ENCODE measurements around the gene VAT1L.

VAT1L gene

GRCh38 chr16:77807021-77807420, 18.7 kb downstream of the VAT1L start:
- Histone ChIP-seq H3K4me3 (ENCODE audit: low read length) (no peak overlapping the region), H3K4me1 (ENCODE audit: control insufficient read depth, low read depth, low read length) (no peaks in the 10 kb centered on the region), H3K27ac (ENCODE audit: low read length) (no peak overlapping the region), H3K36me3 (ENCODE audit: control insufficient read depth, low read depth, low read length) (no peaks in the 10 kb centered on the region), H3K9ac (ENCODE audit: low read length) (no peak overlapping the region), H3K27me3 (ENCODE audit: control insufficient read depth, insufficient read depth, low read length) (no peaks in the 10 kb centered on the region), H3K9me3 (ENCODE audit: control insufficient read depth, low read depth, low read length) (peaks cover 7% of the 10 kb centered on the region)

DNA sequence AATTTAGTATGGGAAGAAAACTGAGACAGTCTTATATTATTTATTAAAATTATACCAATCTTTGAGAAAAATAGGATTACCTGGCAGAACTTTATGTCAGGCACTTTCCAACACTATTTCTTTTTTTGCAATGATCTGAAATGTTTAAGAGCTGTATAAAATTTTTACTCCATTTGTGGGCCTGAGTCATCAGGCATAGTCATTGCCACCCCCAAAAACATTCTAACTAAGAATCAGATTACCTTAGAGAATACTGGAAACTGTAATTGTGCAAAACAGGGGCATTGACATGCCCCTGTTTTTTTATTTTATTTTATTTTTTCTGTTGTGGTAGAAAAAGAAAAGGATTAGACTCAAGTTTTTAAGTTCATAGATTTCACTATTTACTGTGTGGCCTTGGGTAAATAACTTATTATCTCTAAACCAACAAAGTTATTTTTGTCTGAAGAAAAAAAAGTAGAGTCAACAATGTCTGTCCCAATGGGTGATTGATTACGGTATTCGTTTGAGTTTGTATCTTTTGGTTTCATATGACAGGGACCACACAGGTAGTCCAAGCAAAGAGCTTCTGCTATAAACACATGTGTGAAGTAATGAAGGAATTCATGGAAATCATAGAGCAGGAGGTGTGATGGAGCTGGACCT, 24.6 kb downstream of the VAT1L start:
- H3K9me3 ChIP-seq (ENCODE audit: control insufficient read depth, low read depth, low read length) = peaks cover 1% of the 10 kb centered on the region
- no peak overlapping the region for H3K27ac ChIP-seq (ENCODE audit: low read length)
- H3K4me1 ChIP-seq (ENCODE audit: control insufficient read depth, low read depth, low read length) = no peaks in the 10 kb centered on the region
- H3K27me3 ChIP-seq (ENCODE audit: control insufficient read depth, insufficient read depth, low read length) = no peaks in the 10 kb centered on the region
- H3K4me3 ChIP-seq (ENCODE audit: low read length) = no peak overlapping the region
- no peak overlapping the region for H3K9ac ChIP-seq (ENCODE audit: low read length)
- H3K36me3 ChIP-seq (ENCODE audit: control insufficient read depth, low read depth, low read length) = peaks cover 14% of the 10 kb centered on the region

- Histone ChIP-seq H3K27me3 (ENCODE audit: control insufficient read depth, insufficient read depth, low read length) (no peaks in the 10 kb centered on the region), H3K36me3 (ENCODE audit: control insufficient read depth, low read depth, low read length) (peaks cover 44% of the 10 kb centered on the region), H3K9ac (ENCODE audit: low read length) (no peak overlapping the region), H3K4me1 (ENCODE audit: control insufficient read depth, low read depth, low read length) (no peaks in the 10 kb centered on the region), H3K27ac (ENCODE audit: low read length) (no peak overlapping the region), H3K4me3 (ENCODE audit: low read length) (no peak overlapping the region), H3K9me3 (ENCODE audit: control insufficient read depth, low read depth, low read length) (no peaks in the 10 kb centered on the region)
Observed at GRCh38 chr16:77816293-77816692, 27.9 kb downstream of the VAT1L start.

DNA sequence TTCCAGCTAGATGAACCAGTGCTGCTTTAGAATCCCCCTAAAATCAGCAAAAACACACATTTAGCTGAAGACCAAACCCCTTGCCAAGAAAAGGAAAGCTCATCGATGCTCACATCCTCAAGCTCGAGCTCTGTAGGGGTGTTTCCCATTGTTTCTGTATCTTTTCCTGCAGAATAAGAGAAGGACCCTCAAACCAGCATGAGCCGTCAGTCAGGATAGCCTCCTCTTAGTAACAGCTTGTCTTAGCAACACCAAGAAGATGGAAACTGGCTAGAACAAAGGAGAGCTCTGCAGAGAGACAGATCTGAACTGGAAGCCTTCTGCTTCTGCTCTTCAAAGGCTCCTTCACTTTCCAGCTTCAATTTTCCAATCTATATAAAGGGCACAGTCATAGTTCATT, 32.0 kb downstream of the VAT1L start:
- Histone ChIP-seq H3K9ac (ENCODE audit: low read length) (no peak overlapping the region), H3K36me3 (ENCODE audit: control insufficient read depth, low read depth, low read length) (peaks cover 74% of the 10 kb centered on the region), H3K4me3 (ENCODE audit: low read length) (no peak overlapping the region), H3K27me3 (ENCODE audit: control insufficient read depth, insufficient read depth, low read length) (no peaks in the 10 kb centered on the region), H3K4me1 (ENCODE audit: control insufficient read depth, low read depth, low read length) (no peaks in the 10 kb centered on the region), H3K9me3 (ENCODE audit: control insufficient read depth, low read depth, low read length) (no peaks in the 10 kb centered on the region), H3K27ac (ENCODE audit: low read length) (no peak overlapping the region)

DNA sequence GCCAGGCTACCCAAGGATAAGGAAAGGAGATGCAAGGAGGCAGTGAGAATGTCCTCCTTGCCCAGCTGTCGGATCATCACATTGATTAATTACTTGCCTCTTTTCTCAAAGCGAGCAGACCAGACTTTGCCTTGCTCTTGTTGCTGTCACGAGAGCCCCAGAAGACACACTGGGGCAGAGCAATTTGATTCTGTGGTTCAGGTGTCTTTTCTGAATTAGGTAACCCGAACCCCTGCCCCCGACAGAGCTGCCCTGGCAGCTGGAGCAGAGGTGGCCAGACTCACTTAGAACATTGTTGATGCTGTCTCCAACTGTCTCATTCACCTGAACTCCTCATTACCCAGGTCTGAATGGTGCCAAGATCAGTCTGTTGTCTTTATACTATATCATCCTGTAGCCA, 34.3 kb downstream of the VAT1L start:
- H3K9ac ChIP-seq (ENCODE audit: low read length) = no peak overlapping the region
- no peak overlapping the region for H3K27ac ChIP-seq (ENCODE audit: low read length)
- no peaks in the 10 kb centered on the region for H3K9me3 ChIP-seq (ENCODE audit: control insufficient read depth, low read depth, low read length)
- H3K4me1 ChIP-seq (ENCODE audit: control insufficient read depth, low read depth, low read length) = no peaks in the 10 kb centered on the region
- no peak overlapping the region for H3K4me3 ChIP-seq (ENCODE audit: low read length)
- peaks cover 81% of the 10 kb centered on the region for H3K36me3 ChIP-seq (ENCODE audit: control insufficient read depth, low read depth, low read length)
- no peaks in the 10 kb centered on the region for H3K27me3 ChIP-seq (ENCODE audit: control insufficient read depth, insufficient read depth, low read length)

DNA sequence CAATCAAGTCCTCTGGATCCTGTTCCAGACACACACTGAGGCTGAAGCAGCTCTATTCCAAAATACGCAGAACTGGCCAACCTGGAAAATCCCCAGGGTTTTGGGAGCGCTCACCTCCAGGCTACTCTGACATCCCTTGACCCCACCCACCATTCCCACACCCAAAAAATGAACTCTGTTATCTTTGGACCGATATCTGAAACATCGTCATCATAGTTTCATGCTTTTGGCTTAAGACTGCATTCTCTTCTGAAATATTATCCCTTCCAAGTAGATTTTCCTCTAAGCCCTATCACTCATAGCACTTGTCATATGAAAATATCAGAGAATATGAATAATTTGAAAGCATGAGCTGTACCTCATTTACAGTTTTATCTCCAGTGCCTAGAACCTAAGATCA, 34.7 kb downstream of the VAT1L start:
- Histone ChIP-seq H3K27me3 (ENCODE audit: control insufficient read depth, insufficient read depth, low read length) (no peaks in the 10 kb centered on the region), H3K9ac (ENCODE audit: low read length) (no peak overlapping the region), H3K4me1 (ENCODE audit: control insufficient read depth, low read depth, low read length) (no peaks in the 10 kb centered on the region), H3K27ac (ENCODE audit: low read length) (no peak overlapping the region), H3K36me3 (ENCODE audit: control insufficient read depth, low read depth, low read length) (peaks cover 81% of the 10 kb centered on the region), H3K9me3 (ENCODE audit: control insufficient read depth, low read depth, low read length) (no peaks in the 10 kb centered on the region), H3K4me3 (ENCODE audit: low read length) (no peak overlapping the region)

DNA sequence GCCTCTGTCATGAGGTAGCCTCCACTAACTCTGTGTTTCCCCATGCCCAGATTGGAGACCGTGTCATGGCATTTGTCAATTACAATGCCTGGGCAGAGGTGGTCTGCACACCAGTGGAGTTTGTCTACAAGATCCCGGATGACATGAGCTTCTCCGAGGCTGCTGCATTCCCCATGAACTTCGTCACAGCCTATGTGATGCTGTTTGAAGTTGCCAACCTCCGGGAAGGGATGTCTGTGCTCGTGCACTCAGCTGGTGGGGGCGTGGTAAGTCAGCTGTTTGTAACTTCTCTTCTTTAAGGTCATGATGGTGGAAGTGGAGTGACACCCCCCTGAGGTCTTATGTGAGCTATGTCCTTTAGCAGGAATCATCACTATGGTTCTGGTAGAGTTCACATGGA, 36.8 kb downstream of the VAT1L start:
- Histone ChIP-seq H3K4me1 (ENCODE audit: control insufficient read depth, low read depth, low read length) (no peaks in the 10 kb centered on the region), H3K27ac (ENCODE audit: low read length) (no peak overlapping the region), H3K36me3 (ENCODE audit: control insufficient read depth, low read depth, low read length) (peaks cover 75% of the 10 kb centered on the region), H3K9me3 (ENCODE audit: control insufficient read depth, low read depth, low read length) (no peaks in the 10 kb centered on the region), H3K4me3 (ENCODE audit: low read length) (no peak overlapping the region), H3K9ac (ENCODE audit: low read length) (no peak overlapping the region), H3K27me3 (ENCODE audit: control insufficient read depth, insufficient read depth, low read length) (no peaks in the 10 kb centered on the region)

- Histone ChIP-seq H3K36me3 (ENCODE audit: control insufficient read depth, low read depth, low read length) (peaks cover 62% of the 10 kb centered on the region), H3K9ac (ENCODE audit: low read length) (no peak overlapping the region), H3K4me3 (ENCODE audit: low read length) (no peak overlapping the region), H3K9me3 (ENCODE audit: control insufficient read depth, low read depth, low read length) (no peaks in the 10 kb centered on the region), H3K27ac (ENCODE audit: low read length) (no peak overlapping the region), H3K27me3 (ENCODE audit: control insufficient read depth, insufficient read depth, low read length) (no peaks in the 10 kb centered on the region), H3K4me1 (ENCODE audit: control insufficient read depth, low read depth, low read length) (no peaks in the 10 kb centered on the region)
Observed at GRCh38 chr16:77827032-77827431, 38.7 kb downstream of the VAT1L start.

- no peaks in the 10 kb centered on the region for H3K27me3 ChIP-seq (ENCODE audit: control insufficient read depth, insufficient read depth, low read length)
- H3K4me3 ChIP-seq (ENCODE audit: low read length) = no peak overlapping the region
- peaks cover 18% of the 10 kb centered on the region for H3K36me3 ChIP-seq (ENCODE audit: control insufficient read depth, low read depth, low read length)
- no peaks in the 10 kb centered on the region for H3K9me3 ChIP-seq (ENCODE audit: control insufficient read depth, low read depth, low read length)
- peaks cover 9% of the 10 kb centered on the region for H3K4me1 ChIP-seq (ENCODE audit: control insufficient read depth, low read depth, low read length)
- peak overlapping the region; percentile 22 for H3K27ac ChIP-seq (ENCODE audit: low read length)
- H3K9ac ChIP-seq (ENCODE audit: low read length) = no peak overlapping the region
Observed at GRCh38 chr16:77833921-77834634, 45.7 kb downstream of the VAT1L start.

DNA sequence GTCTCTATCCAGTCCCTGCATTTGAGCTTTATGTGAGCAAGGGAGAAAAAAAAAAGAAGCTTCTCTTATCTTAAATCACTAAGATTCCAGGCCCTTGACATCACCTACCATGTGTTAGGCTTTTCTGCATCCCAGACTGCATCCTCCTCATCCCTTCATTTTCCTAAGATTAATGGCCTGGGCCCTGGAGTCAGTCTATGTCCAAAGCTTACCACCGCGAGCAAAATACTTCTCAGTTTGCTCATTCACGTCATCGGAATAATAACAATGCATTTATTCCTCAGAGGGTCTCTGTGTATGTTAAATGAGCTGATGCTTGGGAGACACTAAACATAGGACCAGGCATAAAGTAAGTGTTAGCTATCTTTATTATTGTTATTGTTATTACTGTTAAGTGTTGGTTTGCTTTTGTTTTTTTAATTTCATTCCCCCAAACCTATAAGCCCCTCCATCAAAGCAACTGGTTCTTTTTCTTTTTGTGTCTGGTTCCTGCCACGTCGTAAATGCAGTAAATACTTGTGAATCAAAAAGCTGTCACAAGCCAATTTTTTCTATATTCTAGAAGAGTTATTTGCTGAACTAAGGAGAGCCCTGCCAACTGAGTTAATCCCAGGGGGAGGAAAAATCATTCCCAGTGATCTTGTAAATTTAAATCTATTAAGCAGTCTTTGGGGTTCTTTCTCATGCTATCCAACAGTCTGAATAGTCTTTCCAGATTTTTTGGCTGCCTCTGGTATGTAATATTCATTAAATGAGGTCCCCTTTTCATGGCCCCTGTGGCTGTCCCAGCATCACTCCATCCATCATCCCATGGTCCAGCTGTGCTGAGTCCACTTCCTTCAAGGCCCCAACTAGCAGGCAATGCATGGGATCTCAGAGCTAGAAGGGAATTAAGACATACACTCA, 46.5 kb downstream of the VAT1L start:
- Histone ChIP-seq H3K4me3 (ENCODE audit: low read length) (no peak overlapping the region), H3K9ac (ENCODE audit: low read length) (no peak overlapping the region), H3K27ac (ENCODE audit: low read length) (no peak overlapping the region), H3K36me3 (ENCODE audit: control insufficient read depth, low read depth, low read length) (peaks cover 14% of the 10 kb centered on the region), H3K27me3 (ENCODE audit: control insufficient read depth, insufficient read depth, low read length) (no peaks in the 10 kb centered on the region), H3K4me1 (ENCODE audit: control insufficient read depth, low read depth, low read length) (peaks cover 9% of the 10 kb centered on the region), H3K9me3 (ENCODE audit: control insufficient read depth, low read depth, low read length) (no peaks in the 10 kb centered on the region)

- Histone ChIP-seq H3K27me3 (ENCODE audit: control insufficient read depth, insufficient read depth, low read length) (no peaks in the 10 kb centered on the region), H3K4me1 (ENCODE audit: control insufficient read depth, low read depth, low read length) (peaks cover 9% of the 10 kb centered on the region), H3K9ac (ENCODE audit: low read length) (no peak overlapping the region)
Observed at GRCh38 chr16:77836801-77837200, 48.4 kb downstream of the VAT1L start.

More at GRCh38 chr16:77836801-77837200, 48.4 kb downstream of the VAT1L start:
- no peaks in the 10 kb centered on the region for H3K9me3 ChIP-seq (ENCODE audit: control insufficient read depth, low read depth, low read length)
- H3K36me3 ChIP-seq (ENCODE audit: control insufficient read depth, low read depth, low read length) = peaks cover 16% of the 10 kb centered on the region
- no peak overlapping the region for H3K27ac ChIP-seq (ENCODE audit: low read length)
- no peak overlapping the region for H3K4me3 ChIP-seq (ENCODE audit: low read length)

Data from iPS-18a (cell line).